OCI-LY3 (cell line): Measurements from ENCODE around the gene SLC13A2.

Experiments
- H2AFZ ChIP-seq: fragments of 200-600, 300-600 bp; shearing (Covaris generic); 2 replicates; pipeline ENCODE4 v1.6.0; 2014; ENCODE audit warnings: antibody characterized with exemption, low read depth, low read length
- H3K27ac ChIP-seq: fragments of 200-600, 300-600 bp; sonication (generic); 2 replicates; pipeline ENCODE4 v1.5.1; 2014; ENCODE audit warnings: mild to moderate bottlenecking, low read length, moderate library complexity, mixed read lengths
- H3K27me3 ChIP-seq: fragments of 200-600, 300-600 bp; sonication (generic); 2 replicates; pipeline ENCODE4 v1.6.1; 2014; ENCODE audit warnings: low read depth, low read length, mixed read lengths
- H3K36me3 ChIP-seq: fragments of 200-600, 300-600 bp; sonication (generic); replicated peaks from 2 replicates; pipeline ENCODE3; 2014; ENCODE audit warnings: low read depth, low read length, mixed read lengths
- H3K4me1 ChIP-seq: fragments of 300-600, 200-600 bp; sonication (generic); 2 replicates; pipeline ENCODE4 v1.6.1; 2014; ENCODE audit warnings: low read length, mixed read lengths
- H3K4me2 ChIP-seq: fragments of 200-600, 300-600 bp; sonication (generic); 2 replicates; pipeline ENCODE4 v1.6.1; 2014; ENCODE audit warnings: low read length, mixed read lengths
- H3K4me3 ChIP-seq: fragments of 300-600, 200-600 bp; sonication (generic); 2 replicates; pipeline ENCODE4 v1.5.1; 2014; ENCODE audit warnings: antibody characterized with exemption, mild to moderate bottlenecking, low read length, moderate library complexity
- H3K79me2 ChIP-seq: fragments of 300-600, 200-600 bp; shearing (Covaris generic); 2 replicates; pipeline ENCODE4 v1.6.1; 2014; ENCODE audit warnings: mild to moderate bottlenecking, low read length, mixed read lengths
- H3K9ac ChIP-seq: fragments of 300-600, 200-600 bp; shearing (Covaris generic); 2 replicates; pipeline ENCODE4 v1.6.0; 2014; ENCODE audit warnings: mild to moderate bottlenecking, low read length, moderate library complexity
- H3K9me3 ChIP-seq: fragments of 200-600, 300-600 bp; shearing (Covaris generic); 2 replicates; pipeline ENCODE4 v1.6.1; 2014; ENCODE audit warnings: low read length, mixed read lengths; ENCODE audit not compliant: insufficient read depth
- H4K20me1 ChIP-seq: fragments of 200-600, 300-600 bp; sonication (generic); 2 replicates; pipeline ENCODE4 v1.6.1; 2016; ENCODE audit warnings: low read length, mixed read lengths; ENCODE audit not compliant: insufficient read depth
- EZH2phosphoT487 ChIP-seq: fragments of 200-600 bp; shearing (Covaris generic); IDR thresholded peaks from 2 replicates; pipeline ENCODE4 v1.6.1; 2018; ENCODE audit warnings: antibody characterized with exemption, mixed run types, low read depth
- TF ChIP-seq, protein P1 (sequence below): fragments of 200-600, 300-600 bp; sonication (generic); IDR thresholded peaks from 2 replicates; pipeline ENCODE4 v1.5.1; 2014; ENCODE audit warnings: antibody characterized with exemption, low read length, low read depth

The SLC13A2 gene

DNA sequence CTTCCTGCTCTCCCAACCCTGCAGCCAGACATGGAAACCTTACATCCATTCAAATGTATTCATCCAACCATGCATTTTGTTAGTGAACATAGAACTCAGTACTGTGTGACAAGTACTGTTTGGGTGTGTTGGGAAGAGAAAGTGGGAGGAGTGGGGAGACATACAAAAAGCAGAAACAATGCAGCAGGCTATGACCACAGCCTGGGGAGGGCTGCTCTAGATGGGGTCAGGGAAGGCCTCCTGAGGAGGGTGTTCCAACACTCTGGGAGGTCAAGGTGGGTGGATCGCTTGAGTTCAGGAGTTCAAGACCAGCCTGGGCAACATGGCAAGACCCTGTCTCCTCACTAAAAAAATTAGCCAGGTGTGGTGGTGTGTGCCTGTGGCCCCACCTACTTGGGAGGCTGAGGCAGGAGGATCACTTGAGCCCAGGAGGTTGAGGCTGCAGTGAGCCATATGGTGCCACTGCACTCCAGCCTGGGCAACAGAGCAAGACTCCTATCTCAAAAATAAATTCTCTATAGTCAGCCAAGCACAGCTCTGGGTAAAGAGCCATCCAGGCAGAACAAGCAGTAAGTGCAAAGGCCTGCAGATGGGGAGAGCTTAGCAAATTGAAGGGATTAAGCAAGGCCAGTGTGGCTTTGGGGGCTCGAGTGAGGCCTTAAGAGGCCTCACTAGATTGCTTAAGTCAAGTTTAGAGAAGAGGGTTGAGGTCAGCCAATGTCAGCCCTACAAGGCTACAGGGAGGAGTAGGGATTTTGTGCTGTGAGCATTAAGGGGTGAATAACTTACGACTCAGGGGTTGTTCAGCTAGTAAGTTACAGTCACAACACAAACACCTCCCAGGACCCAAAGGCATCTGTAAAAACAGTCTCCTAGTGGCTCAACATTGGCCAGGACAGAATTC is 5.5 kb downstream of the SLC13A2 start:
- Histone ChIP-seq H3K4me3 (no peak overlapping the region), H2AFZ (no peak overlapping the region), H3K4me1 (peaks cover 10% of the 10 kb centered on the region), H3K9me3 (no peaks in the 10 kb centered on the region), H3K9ac (no peak overlapping the region), H3K79me2 (no peaks in the 10 kb centered on the region), H3K36me3 (no peaks in the 10 kb centered on the region), H3K4me2 (no peak overlapping the region), H3K27me3 (0 out of 2 replicates have a peak, but pooled peaks cover 3% of the 10 kb centered on the region), H3K27ac (no peak overlapping the region), H4K20me1 (no peaks in the 10 kb centered on the region)
- TF ChIP-seq EZH2phosphoT487, result no peak
- TF ChIP-seq, protein P1, sequence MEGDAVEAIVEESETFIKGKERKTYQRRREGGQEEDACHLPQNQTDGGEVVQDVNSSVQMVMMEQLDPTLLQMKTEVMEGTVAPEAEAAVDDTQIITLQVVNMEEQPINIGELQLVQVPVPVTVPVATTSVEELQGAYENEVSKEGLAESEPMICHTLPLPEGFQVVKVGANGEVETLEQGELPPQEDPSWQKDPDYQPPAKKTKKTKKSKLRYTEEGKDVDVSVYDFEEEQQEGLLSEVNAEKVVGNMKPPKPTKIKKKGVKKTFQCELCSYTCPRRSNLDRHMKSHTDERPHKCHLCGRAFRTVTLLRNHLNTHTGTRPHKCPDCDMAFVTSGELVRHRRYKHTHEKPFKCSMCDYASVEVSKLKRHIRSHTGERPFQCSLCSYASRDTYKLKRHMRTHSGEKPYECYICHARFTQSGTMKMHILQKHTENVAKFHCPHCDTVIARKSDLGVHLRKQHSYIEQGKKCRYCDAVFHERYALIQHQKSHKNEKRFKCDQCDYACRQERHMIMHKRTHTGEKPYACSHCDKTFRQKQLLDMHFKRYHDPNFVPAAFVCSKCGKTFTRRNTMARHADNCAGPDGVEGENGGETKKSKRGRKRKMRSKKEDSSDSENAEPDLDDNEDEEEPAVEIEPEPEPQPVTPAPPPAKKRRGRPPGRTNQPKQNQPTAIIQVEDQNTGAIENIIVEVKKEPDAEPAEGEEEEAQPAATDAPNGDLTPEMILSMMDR, result no peak

DNA sequence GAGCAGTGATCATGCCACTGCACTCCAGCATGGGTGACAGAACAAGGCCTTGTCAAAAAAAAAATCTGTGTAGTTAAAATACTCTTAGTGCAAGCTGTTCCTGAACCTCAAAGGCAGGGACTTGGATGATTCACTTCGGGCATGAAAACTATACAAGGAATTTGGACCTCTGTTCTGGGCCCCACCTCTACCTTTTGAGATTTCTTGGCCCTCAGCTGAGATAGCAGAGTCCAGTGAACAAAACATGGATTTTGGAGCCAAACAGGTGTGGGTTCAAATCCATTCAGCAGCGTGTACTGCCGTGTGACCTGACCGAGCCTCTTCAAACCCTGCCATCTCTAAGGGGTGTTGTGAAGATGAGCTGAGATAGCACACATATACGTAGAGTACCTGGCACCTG is 6.8 kb downstream of the SLC13A2 start:
- no peaks in the 10 kb centered on the region for H3K79me2 ChIP-seq
- H3K27me3 ChIP-seq, result 0 out of 2 replicates have a peak, but pooled peaks cover 3% of the 10 kb centered on the region
- H2AFZ ChIP-seq, result no peak overlapping the region
- peaks cover 24% of the 10 kb centered on the region for H3K4me1 ChIP-seq
- no peak overlapping the region for H3K9ac ChIP-seq
- TF ChIP-seq EZH2phosphoT487, result no peak
- TF ChIP-seq, protein P1, result no peak
- no peaks in the 10 kb centered on the region for H3K36me3 ChIP-seq
- H3K9me3 ChIP-seq, result no peaks in the 10 kb centered on the region
- H4K20me1 ChIP-seq, result no peaks in the 10 kb centered on the region
- no peak overlapping the region for H3K4me2 ChIP-seq
- H3K27ac ChIP-seq, result no peak overlapping the region
- H3K4me3 ChIP-seq, result no peak overlapping the region

DNA sequence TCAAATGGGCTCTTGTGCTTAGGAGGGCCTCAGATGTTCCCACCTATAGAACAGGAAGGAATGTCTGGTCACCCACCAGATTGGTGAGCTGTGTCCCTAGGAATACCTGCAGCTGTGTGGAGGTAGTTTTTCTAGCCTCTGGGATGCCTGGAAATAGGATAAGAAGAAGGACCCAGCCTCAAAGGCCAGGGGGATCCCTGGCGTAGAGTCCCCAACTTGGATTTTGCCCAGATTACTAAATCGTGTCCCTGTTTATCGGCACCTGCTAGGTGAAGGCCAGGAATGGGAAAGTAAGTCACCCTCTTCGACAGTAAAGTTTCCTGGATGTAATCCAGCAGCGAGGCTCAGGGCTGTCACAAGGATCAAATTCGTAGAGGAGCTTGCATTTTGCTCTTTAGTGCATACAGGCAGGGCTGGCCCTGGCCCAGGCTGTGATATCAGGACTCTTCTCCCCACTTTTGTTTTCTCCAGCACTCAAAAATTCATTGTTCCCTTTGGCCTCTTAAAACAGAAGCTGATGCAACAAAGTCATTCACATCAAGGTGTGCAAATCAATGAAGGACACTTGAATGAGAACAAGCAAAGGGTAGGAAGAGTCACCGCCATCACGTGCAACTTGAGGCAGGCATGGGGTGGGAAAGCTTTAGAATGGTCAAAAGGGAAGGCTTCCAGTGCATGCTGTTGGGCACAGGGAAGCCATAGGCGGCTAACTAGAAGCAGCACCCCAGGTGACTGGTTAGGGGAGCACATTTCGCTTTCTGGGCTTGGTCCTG is 7.5 kb downstream of the SLC13A2 start:
- no peaks in the 10 kb centered on the region for H3K9me3 ChIP-seq
- H3K9ac ChIP-seq, result no peak overlapping the region
- H3K4me1 ChIP-seq, result peaks cover 24% of the 10 kb centered on the region

More for the DNA sequence above, 7.5 kb downstream of the SLC13A2 start:
- Histone ChIP-seq H3K4me2 (no peak overlapping the region), H4K20me1 (no peaks in the 10 kb centered on the region), H3K36me3 (no peaks in the 10 kb centered on the region), H3K4me3 (no peak overlapping the region), H3K27me3 (0 out of 2 replicates have a peak, but pooled peaks cover 3% of the 10 kb centered on the region), H2AFZ (no peak overlapping the region), H3K27ac (no peak overlapping the region), H3K79me2 (no peaks in the 10 kb centered on the region)
- TF ChIP-seq EZH2phosphoT487, result no peak
- TF ChIP-seq, protein P1, result no peak
